Retinal pigment epithelial cell (primary cell): Measurements from ENCODE around the gene ZNF185.
A peak's percentile ranks its signal among the peaks of the same experiment; 100 is the strongest.

Experiments
- DNase-seq: peaks from one replicate; pipeline ENCODE4 v3.0.0-alpha.2; 2010; ENCODE audit warnings: low read depth
- H3K4me3 ChIP-seq: 2 replicates; pipeline ENCODE4 v1.5.1; 2011; ENCODE audit warnings: mild to moderate bottlenecking, low read length, control low read depth, moderate library complexity
- CTCF ChIP-seq: conservative IDR thresholded peaks from 2 replicates; pipeline ENCODE4 v1.5.1; 2011; ENCODE audit warnings: low read depth, low read length, control low read depth, inconsistent platforms

The ZNF185 gene

GRCh38 chrX:152915541-152916241 lies 17.8 kb downstream of the ZNF185 start:
- DNase-seq = no peak
- peak; percentile 71 for TF ChIP-seq CTCF
- H3K4me3 ChIP-seq = no peak overlapping the region

- no peak overlapping the region for H3K4me3 ChIP-seq
- TF ChIP-seq CTCF = no peak
- DNase-seq = no peak
Observed at GRCh38 chrX:152917656-152918579, 20.1 kb downstream of the ZNF185 start.

GRCh38 chrX:152918707-152919106 lies 20.8 kb downstream of the ZNF185 start:
- DNase-seq = no peak
- no peak for TF ChIP-seq CTCF
- no peak overlapping the region for H3K4me3 ChIP-seq

- no peak overlapping the region for H3K4me3 ChIP-seq
- no peak for TF ChIP-seq CTCF
- no peak for DNase-seq
Observed at GRCh38 chrX:152923599-152923998, 25.7 kb downstream of the ZNF185 start.

GRCh38 chrX:152925835-152926234 lies 28.0 kb downstream of the ZNF185 start:
- no peak overlapping the region for H3K4me3 ChIP-seq
- DNase-seq = no peak
- TF ChIP-seq CTCF = no peak

- no peak overlapping the region for H3K4me3 ChIP-seq
- no peak for DNase-seq
- TF ChIP-seq CTCF = peak; percentile 64
Observed at GRCh38 chrX:152926279-152926678, 28.4 kb downstream of the ZNF185 start.
